Astrocyte of the spinal cord (primary cell): ENCODE data around the gene PACSIN1.

Source experiments
- DNase-seq: peaks from one replicate; pipeline ENCODE4 v3.0.0; 2011; ENCODE audit warnings: low read depth, low spot score
- H3K4me3 ChIP-seq: 2 replicates; pipeline ENCODE4 v1.5.1; 2011; ENCODE audit warnings: low read depth, mild to moderate bottlenecking, low read length, moderate library complexity
- in situ Hi-C: cut with HindIII; loops from 2 replicates; pipeline ENCODE4 v1.10.0; 2017; ENCODE audit warnings: low sequenced_read_pairs
- TF ChIP-seq, protein P1 (sequence below): IDR thresholded peaks from 2 replicates; pipeline ENCODE4 v1.5.1; 2012; ENCODE audit warnings: low read depth, mild to moderate bottlenecking, low read length, inconsistent platforms

PACSIN1 gene

DNA sequence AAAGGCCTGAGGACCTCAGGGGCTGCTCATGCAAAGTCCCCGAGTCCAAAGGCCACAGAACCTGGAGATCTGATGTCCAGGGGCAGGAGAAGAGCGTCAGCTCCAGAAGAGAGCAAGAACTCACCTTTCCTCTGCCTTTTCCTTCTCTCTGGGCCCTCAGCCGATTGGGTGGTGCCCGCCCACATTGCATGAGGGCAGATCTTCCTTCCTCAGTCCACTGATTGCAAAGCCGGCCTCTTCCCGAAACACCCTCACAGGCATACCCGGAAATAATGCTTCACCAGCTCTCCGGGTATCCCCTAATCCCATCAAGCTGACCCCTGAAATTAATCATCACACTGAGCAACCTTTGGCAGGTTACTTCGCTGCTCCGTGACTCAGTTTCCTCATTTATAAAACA lies 56.9 kb downstream of the PACSIN1 start:
- H3K4me3 ChIP-seq, result no peak overlapping the region
- TF ChIP-seq, protein P1, sequence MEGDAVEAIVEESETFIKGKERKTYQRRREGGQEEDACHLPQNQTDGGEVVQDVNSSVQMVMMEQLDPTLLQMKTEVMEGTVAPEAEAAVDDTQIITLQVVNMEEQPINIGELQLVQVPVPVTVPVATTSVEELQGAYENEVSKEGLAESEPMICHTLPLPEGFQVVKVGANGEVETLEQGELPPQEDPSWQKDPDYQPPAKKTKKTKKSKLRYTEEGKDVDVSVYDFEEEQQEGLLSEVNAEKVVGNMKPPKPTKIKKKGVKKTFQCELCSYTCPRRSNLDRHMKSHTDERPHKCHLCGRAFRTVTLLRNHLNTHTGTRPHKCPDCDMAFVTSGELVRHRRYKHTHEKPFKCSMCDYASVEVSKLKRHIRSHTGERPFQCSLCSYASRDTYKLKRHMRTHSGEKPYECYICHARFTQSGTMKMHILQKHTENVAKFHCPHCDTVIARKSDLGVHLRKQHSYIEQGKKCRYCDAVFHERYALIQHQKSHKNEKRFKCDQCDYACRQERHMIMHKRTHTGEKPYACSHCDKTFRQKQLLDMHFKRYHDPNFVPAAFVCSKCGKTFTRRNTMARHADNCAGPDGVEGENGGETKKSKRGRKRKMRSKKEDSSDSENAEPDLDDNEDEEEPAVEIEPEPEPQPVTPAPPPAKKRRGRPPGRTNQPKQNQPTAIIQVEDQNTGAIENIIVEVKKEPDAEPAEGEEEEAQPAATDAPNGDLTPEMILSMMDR, result no peak
- in situ Hi-C loops, result no loop called here
- no peak for DNase-seq

DNA sequence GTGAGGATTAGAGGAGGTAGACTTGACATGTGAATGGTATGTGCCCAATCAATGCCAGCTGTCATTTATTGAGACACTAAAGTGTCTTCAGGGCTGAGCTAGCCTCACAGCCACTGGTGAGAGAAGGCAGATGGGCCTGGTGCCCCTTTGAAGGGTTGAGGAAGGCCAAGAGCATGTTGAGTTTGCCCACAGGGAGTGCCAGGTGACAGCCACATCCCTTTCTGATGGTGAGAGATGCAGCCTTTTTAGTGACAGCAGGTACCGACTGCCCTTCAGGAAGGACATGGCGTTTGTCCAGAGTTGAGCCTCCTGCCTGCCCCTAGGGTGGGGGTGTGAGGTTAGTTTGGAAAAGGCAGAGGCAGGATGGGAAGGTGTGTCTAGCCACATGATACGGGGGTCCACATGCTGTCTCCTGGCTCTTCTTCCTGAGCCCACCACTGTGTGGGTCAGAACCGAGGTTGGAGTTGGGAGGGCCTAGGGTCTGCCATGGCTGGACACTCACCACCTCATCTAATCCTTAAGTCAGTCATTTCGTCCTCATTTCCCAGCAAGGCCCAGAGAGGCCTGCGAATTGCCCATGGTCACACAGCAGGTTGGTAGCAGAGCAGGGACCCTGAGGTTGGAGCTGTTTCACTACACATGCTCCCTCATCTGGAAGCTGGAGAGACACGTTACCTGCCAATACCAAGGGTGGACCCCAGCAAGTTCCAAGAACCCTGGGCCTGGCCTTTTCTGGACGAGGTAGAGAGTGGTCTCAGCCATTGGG lies 57.7 kb downstream of the PACSIN1 start:
- TF ChIP-seq, protein P1, result no peak
- in situ Hi-C loops, result no loop called here
- no peak overlapping the region for H3K4me3 ChIP-seq
- no peak for DNase-seq

DNA sequence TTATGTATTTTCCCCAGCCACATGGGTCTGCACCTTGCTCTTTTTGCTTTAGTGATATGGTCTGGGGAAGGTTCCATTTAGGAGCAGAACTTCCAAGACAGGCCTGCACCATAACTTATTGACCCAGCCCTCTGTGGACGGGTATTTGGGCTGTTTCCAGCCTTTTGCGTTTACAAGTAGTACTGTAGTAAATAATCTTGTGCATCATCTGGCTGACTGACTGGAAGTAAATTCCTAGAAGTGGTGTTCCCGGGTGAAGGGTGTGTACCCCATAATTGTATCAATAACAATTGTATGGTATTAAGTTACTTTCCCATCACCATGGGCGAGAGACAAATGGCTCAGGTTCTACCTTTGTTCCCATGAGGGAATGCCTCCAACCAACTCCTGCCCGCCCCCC lies 58.6 kb downstream of the PACSIN1 start:
- in situ Hi-C loops, result no loop called here
- H3K4me3 ChIP-seq, result no peak overlapping the region
- no peak for DNase-seq
- TF ChIP-seq, protein P1, result no peak

DNA sequence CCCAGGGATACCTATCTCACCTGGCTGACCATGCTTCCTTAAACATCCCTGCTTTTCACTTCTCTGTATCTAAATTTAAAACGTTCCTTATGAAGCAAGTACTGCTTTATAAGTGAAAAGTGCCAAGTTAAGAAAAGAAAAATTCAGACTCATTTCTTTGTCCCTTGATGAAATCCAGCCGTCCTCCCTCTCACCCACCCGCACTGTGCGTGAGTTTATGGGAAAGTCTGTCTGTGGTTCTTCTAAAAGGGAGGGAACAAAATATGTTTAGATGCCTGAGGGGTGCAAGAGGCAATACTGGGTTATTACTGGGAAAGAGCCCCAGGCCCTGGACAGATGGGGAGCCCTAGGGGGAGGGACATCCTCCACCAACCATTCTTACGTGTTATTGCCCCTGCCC lies 59.1 kb downstream of the PACSIN1 start:
- TF ChIP-seq, protein P1, result no peak
- no peak overlapping the region for H3K4me3 ChIP-seq
- DNase-seq, result no peak
- in situ Hi-C loops, result no loop called here

DNA sequence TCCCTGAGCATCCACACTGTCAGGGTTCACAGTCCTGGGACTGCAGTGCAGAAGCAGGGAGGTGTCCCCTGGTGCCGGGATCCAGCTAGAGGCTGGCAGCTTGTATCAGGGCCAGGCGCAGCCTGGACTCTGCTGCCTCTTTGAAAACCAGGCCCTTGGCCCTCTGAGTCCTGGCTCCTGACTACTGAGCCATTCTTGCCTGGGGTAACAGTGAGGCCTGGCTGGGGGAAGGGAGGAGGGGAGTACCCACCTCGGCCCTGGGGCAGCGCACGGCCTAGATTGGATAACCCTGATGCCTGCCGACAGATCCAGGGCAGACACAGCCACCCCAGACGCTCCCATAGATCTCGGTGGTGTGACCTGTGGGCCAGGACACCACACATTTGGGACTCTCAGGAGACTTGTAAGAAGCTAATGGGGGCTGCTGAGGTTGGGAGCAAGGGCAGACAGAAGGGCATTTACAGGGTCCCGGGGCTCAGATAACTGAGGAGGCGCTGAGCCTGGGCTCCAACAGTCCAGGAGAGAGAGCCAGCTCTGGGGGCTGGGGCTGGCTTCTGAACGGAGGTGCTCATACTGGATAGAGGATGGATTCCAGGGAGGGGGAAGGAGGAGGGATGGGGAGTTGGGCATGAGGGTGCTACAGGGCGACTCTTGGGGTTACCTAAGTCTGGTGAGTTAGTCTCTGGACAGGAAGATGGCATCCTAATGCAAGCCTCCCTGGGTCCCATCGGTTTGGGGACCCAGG lies 59.7 kb downstream of the PACSIN1 start:
- TF ChIP-seq, protein P1, result no peak
- no peak for DNase-seq
- no peak overlapping the region for H3K4me3 ChIP-seq
- in situ Hi-C loops, result no loop called here

DNA sequence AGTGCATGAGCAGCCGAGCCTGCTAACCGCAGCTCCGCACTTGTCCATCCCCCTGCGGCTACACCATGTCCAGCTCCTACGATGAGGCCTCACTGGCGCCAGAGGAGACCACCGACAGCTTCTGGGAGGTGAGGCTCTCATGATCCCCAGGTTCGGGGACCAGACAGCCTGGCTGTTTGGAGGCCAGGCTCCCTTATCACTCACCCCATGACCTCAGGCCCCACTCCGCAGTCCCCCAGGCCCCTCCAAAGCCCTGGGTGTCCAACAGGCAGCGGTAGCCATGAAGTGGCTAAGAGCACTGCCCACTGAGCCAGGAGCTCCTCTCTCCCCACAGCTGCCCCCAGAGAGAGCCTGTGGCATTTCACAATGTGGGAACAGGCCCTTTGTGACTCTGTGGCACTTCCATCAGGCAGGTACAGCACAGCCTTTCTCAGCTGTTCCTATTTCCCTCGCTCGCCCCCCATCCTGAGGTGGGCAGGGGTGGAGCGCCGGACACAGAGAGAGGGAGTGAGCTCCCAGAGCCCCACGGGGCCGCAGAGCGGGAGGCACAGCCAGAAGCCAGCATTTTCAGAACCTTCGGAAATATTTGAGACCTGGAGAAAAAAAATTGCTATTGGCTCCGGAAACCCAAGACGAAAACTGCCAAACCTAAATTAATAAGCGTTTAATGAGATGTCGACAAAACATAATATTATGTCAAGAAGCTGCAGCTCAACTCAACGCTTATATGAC lies 60.5 kb downstream of the PACSIN1 start:
- H3K4me3 ChIP-seq, result no peak overlapping the region
- in situ Hi-C loops, result no loop called here
- TF ChIP-seq, protein P1, result no peak
- no peak for DNase-seq
